ENCODE data around the gene ANKS1B.

GRCh38 chr12:98807187-98807586 is 1177.5 kb downstream of the ANKS1B start:
- TF ChIP-seq, protein P1, sequence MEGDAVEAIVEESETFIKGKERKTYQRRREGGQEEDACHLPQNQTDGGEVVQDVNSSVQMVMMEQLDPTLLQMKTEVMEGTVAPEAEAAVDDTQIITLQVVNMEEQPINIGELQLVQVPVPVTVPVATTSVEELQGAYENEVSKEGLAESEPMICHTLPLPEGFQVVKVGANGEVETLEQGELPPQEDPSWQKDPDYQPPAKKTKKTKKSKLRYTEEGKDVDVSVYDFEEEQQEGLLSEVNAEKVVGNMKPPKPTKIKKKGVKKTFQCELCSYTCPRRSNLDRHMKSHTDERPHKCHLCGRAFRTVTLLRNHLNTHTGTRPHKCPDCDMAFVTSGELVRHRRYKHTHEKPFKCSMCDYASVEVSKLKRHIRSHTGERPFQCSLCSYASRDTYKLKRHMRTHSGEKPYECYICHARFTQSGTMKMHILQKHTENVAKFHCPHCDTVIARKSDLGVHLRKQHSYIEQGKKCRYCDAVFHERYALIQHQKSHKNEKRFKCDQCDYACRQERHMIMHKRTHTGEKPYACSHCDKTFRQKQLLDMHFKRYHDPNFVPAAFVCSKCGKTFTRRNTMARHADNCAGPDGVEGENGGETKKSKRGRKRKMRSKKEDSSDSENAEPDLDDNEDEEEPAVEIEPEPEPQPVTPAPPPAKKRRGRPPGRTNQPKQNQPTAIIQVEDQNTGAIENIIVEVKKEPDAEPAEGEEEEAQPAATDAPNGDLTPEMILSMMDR (IDR thresholded peaks at IDR 0.05; ENCODE audit: low read depth, low read length, missing input control) = no peak
- TF ChIP-seq YY1 (IDR thresholded peaks at IDR 0.05) = no peak
- no peak for TF ChIP-seq ATF3 (IDR thresholded peaks at IDR 0.05)
- TF ChIP-seq RAD21 (IDR thresholded peaks at IDR 0.05) = no peak
- no peak for TF ChIP-seq RXRA (IDR thresholded peaks at IDR 0.05)
- no peak for TF ChIP-seq JUND (IDR thresholded peaks at IDR 0.05)
- TF ChIP-seq, protein P2, sequence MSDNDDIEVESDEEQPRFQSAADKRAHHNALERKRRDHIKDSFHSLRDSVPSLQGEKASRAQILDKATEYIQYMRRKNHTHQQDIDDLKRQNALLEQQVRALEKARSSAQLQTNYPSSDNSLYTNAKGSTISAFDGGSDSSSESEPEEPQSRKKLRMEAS (IDR thresholded peaks at IDR 0.05) = no peak
- no peak for TF ChIP-seq EGR1 (IDR thresholded peaks at IDR 0.05; ENCODE audit: low read depth in 2 of 2)
- TF ChIP-seq GABPA (IDR thresholded peaks at IDR 0.05 in 1 of 2, conservative IDR thresholded peaks at IDR 0.05 in 1 of 2) = no peak
